HepG2 (cell line): ENCODE results near the gene OGFOD3. TPM values are rescaled to one million over a fixed set of nuclear protein-coding genes. Genes with fewer than 3 reads are reported as not detected.

Experiments used
- AKAP8 ChIP-seq: sonication (generic); formaldehyde crosslinking; IDR thresholded peaks from 2 replicates; pipeline ENCODE4 v1.5.1; 2020; ENCODE audit warnings: mild to moderate bottlenecking, missing genetic modification reagents
- GABPB1 ChIP-seq: IDR thresholded peaks from 2 replicates; pipeline ENCODE4 v1.6.1; 2016; ENCODE audit warnings: mild to moderate bottlenecking, missing genetic modification reagents, moderate library complexity, missing compliant biosample characterization
- RFX3 ChIP-seq: IDR thresholded peaks from 2 replicates; pipeline ENCODE4 v1.6.1; 2016; ENCODE audit warnings: missing biosample characterization, missing genetic modification reagents
- SSRP1 ChIP-seq: IDR thresholded peaks from 2 replicates; pipeline ENCODE4 v1.6.1; 2016; ENCODE audit warnings: control low read depth
- ZBTB38 ChIP-seq: sonication (generic); formaldehyde crosslinking; IDR thresholded peaks from 2 replicates; pipeline ENCODE4 v1.5.1; 2020; ENCODE audit warnings: mild to moderate bottlenecking, missing genetic modification reagents
- ZKSCAN8 ChIP-seq: IDR thresholded peaks from 2 replicates; pipeline ENCODE4 v1.6.1; 2016; ENCODE audit warnings: borderline replicate concordance, missing genetic modification reagents, missing compliant biosample characterization
- ZNF251 ChIP-seq: sonication (generic); formaldehyde crosslinking; IDR thresholded peaks from 2 replicates; pipeline ENCODE4 v1.9.0; 2021; ENCODE audit warnings: mild to moderate bottlenecking, missing genetic modification reagents
- ZNF264 ChIP-seq: sonication (generic); formaldehyde crosslinking; IDR thresholded peaks from 2 replicates; pipeline ENCODE4 v1.4.0; 2020; ENCODE audit warnings: missing genetic modification reagents
- ZNF83 ChIP-seq: sonication (generic); formaldehyde crosslinking; IDR thresholded peaks from 2 replicates; pipeline ENCODE4 v1.4.0; 2020; ENCODE audit warnings: missing genetic modification reagents, mild to moderate bottlenecking, borderline replicate concordance
- polyA plus RNA-seq, 8 experiments: library from polyadenylated mRNA; depleted of rRNA in 3 of 8; stranded (reverse) in 7 of 8; unstranded in 1 of 8; fragments of >200 nt; fragmentation: Illumina TruSeq in 4 of 8; extraction: Trizol in 4 of 8; gene quantifications; 2 replicates each; pipeline versions ENCODE4 v1.2.1 to v1.2.3, GENCODE V29; 2011 to 2016; ENCODE audit warnings: low read depth in 4 of 8, missing spikeins in 1 of 8, mixed read lengths in 1 of 8; ENCODE audit not compliant: insufficient read depth in 1 of 8
- total RNA-seq, 5 experiments: library from RNA; depleted of rRNA; stranded (reverse); fragments of >200 nt; fragmentation: Illumina TruSeq; extraction: Trizol; gene quantifications; 2 replicates each; pipeline ENCODE4 v1.2.3, GENCODE V29; 2016; ENCODE audit warnings: low read depth in 1 of 5
- TF ChIP-seq, protein P1 (sequence below): sonication (generic); formaldehyde crosslinking; IDR thresholded peaks from 2 replicates; pipeline ENCODE4 v1.5.1; 2020; ENCODE audit warnings: mild to moderate bottlenecking, missing genetic modification reagents, moderate library complexity
- TF ChIP-seq, protein P2 (sequence below): sonication (generic); formaldehyde crosslinking; IDR thresholded peaks from 2 replicates; pipeline ENCODE4 v1.4.0; 2020; ENCODE audit warnings: missing genetic modification reagents
- TF ChIP-seq, protein P3 (sequence below): sonication (generic); formaldehyde crosslinking; IDR thresholded peaks from 2 replicates; pipeline ENCODE4 v1.5.0; 2020; ENCODE audit warnings: missing genetic modification reagents
- TF ChIP-seq, protein P4 (sequence below): sonication (generic); formaldehyde crosslinking; conservative IDR thresholded peaks from 2 replicates; pipeline ENCODE4 v1.8.0; 2022; ENCODE audit warnings: missing genetic modification reagents
- TF ChIP-seq, protein P5 (sequence below): sonication (generic); formaldehyde crosslinking; IDR thresholded peaks from 2 replicates; pipeline ENCODE4 v1.4.0; 2020; ENCODE audit warnings: mild to moderate bottlenecking, missing genetic modification reagents
- TF ChIP-seq, protein P6 (sequence below): sonication (generic); IDR thresholded peaks from 2 replicates; pipeline ENCODE4 v1.6.1; 2016; ENCODE audit warnings: low read depth, borderline replicate concordance

The OGFOD3 gene
- total and polyA plus RNA-seq, 2 of the 13 experiments (the other 11 are each of a cell fraction or from before 2014, with no cell fraction given), result 40.0 to 42.1 TPM

DNA sequence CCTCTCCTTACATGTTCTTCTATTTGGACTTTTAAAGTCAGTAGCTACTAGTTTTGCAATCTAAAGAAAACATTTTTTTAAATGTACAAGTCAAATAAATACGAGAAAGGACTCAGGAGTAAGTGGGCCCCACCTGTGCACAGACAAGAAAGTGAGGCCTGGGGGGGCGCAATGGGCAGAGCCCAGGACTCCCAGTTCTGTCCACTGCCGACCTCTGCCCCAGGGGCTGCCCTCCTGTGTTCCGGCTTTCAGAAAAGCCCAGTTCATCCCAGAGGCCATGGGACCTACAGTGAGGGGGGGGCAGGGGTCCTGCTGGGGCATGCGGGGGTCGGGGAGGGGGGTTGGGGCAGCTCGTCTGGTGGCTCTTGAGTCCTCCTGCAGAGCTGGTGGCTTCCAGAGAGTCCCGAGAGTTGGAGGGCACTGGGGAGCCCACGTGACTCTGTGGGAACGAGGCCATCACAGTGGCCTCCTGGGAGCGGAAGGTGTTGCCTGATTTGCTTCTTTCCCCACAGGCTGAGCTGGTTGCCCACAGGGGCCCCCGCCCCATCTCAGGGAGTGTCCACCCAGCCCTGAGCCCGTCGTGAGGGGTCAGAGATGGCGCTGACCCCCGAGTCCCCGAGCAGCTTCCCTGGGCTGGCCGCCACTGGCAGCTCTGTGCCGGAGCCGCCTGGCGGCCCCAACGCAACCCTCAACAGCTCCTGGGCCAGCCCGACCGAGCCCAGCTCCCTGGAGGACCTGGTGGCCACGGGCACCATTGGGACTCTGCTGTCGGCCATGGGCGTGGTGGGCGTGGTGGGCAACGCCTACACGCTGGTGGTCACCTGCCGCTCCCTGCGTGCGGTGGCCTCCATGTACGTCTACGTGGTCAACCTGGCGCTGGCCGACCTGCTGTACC lies 44.4 kb downstream of the OGFOD3 start (continued):
- TF ChIP-seq, protein P1, sequence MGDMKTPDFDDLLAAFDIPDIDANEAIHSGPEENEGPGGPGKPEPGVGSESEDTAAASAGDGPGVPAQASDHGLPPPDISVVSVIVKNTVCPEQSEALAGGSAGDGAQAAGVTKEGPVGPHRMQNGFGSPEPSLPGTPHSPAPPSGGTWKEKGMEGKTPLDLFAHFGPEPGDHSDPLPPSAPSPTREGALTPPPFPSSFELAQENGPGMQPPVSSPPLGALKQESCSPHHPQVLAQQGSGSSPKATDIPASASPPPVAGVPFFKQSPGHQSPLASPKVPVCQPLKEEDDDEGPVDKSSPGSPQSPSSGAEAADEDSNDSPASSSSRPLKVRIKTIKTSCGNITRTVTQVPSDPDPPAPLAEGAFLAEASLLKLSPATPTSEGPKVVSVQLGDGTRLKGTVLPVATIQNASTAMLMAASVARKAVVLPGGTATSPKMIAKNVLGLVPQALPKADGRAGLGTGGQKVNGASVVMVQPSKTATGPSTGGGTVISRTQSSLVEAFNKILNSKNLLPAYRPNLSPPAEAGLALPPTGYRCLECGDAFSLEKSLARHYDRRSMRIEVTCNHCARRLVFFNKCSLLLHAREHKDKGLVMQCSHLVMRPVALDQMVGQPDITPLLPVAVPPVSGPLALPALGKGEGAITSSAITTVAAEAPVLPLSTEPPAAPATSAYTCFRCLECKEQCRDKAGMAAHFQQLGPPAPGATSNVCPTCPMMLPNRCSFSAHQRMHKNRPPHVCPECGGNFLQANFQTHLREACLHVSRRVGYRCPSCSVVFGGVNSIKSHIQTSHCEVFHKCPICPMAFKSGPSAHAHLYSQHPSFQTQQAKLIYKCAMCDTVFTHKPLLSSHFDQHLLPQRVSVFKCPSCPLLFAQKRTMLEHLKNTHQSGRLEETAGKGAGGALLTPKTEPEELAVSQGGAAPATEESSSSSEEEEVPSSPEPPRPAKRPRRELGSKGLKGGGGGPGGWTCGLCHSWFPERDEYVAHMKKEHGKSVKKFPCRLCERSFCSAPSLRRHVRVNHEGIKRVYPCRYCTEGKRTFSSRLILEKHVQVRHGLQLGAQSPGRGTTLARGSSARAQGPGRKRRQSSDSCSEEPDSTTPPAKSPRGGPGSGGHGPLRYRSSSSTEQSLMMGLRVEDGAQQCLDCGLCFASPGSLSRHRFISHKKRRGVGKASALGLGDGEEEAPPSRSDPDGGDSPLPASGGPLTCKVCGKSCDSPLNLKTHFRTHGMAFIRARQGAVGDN (CRISPR knock-in tag), result peak; percentile 55
- TF ChIP-seq, protein P2, sequence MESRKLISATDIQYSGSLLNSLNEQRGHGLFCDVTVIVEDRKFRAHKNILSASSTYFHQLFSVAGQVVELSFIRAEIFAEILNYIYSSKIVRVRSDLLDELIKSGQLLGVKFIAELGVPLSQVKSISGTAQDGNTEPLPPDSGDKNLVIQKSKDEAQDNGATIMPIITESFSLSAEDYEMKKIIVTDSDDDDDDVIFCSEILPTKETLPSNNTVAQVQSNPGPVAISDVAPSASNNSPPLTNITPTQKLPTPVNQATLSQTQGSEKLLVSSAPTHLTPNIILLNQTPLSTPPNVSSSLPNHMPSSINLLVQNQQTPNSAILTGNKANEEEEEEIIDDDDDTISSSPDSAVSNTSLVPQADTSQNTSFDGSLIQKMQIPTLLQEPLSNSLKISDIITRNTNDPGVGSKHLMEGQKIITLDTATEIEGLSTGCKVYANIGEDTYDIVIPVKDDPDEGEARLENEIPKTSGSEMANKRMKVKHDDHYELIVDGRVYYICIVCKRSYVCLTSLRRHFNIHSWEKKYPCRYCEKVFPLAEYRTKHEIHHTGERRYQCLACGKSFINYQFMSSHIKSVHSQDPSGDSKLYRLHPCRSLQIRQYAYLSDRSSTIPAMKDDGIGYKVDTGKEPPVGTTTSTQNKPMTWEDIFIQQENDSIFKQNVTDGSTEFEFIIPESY (CRISPR knock-in tag), result peak; percentile 75
- no peak for TF ChIP-seq SSRP1 (CRISPR knock-in tag)
- TF ChIP-seq, protein P3, sequence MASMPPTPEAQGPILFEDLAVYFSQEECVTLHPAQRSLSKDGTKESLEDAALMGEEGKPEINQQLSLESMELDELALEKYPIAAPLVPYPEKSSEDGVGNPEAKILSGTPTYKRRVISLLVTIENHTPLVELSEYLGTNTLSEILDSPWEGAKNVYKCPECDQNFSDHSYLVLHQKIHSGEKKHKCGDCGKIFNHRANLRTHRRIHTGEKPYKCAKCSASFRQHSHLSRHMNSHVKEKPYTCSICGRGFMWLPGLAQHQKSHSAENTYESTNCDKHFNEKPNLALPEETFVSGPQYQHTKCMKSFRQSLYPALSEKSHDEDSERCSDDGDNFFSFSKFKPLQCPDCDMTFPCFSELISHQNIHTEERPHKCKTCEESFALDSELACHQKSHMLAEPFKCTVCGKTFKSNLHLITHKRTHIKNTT (CRISPR knock-in tag), result no peak
- no peak for TF ChIP-seq AKAP8 (CRISPR knock-in tag)
- TF ChIP-seq ZNF251 (CRISPR knock-in tag), result no peak
- TF ChIP-seq, protein P4, sequence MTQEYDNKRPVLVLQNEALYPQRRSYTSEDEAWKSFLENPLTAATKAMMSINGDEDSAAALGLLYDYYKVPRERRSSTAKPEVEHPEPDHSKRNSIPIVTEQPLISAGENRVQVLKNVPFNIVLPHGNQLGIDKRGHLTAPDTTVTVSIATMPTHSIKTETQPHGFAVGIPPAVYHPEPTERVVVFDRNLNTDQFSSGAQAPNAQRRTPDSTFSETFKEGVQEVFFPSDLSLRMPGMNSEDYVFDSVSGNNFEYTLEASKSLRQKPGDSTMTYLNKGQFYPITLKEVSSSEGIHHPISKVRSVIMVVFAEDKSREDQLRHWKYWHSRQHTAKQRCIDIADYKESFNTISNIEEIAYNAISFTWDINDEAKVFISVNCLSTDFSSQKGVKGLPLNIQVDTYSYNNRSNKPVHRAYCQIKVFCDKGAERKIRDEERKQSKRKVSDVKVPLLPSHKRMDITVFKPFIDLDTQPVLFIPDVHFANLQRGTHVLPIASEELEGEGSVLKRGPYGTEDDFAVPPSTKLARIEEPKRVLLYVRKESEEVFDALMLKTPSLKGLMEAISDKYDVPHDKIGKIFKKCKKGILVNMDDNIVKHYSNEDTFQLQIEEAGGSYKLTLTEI (CRISPR knock-in tag), result no peak
- TF ChIP-seq ZNF264 (CRISPR knock-in tag), result no peak
- TF ChIP-seq ZNF83, result no peak
- TF ChIP-seq, protein P5, sequence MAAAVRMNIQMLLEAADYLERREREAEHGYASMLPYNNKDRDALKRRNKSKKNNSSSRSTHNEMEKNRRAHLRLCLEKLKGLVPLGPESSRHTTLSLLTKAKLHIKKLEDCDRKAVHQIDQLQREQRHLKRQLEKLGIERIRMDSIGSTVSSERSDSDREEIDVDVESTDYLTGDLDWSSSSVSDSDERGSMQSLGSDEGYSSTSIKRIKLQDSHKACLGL, result no peak
- peak; percentile 75; the same call in 1 of the 2 replicates for TF ChIP-seq ZBTB38 (CRISPR knock-in tag)
- no peak for TF ChIP-seq ZKSCAN8 (CRISPR knock-in tag)
- peak; percentile 18; the same call in 1 of the 2 replicates for TF ChIP-seq GABPB1 (CRISPR knock-in tag)
- TF ChIP-seq RFX3, result no peak
- TF ChIP-seq, protein P6, sequence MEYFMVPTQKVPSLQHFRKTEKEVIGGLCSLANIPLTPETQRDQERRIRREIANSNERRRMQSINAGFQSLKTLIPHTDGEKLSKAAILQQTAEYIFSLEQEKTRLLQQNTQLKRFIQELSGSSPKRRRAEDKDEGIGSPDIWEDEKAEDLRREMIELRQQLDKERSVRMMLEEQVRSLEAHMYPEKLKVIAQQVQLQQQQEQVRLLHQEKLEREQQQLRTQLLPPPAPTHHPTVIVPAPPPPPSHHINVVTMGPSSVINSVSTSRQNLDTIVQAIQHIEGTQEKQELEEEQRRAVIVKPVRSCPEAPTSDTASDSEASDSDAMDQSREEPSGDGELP, result no peak
